AG04450 (cell line): ENCODE results near the gene NHS. TPM values are rescaled to one million over a fixed set of nuclear protein-coding genes. Genes with fewer than 3 reads are reported as not detected.

Experiments used
- CTCF ChIA-PET: fragments of 300-600, 350-600 bp; formaldehyde crosslinking; extraction: SDS; loops from one replicate; lab custom pipeline; 2022; ENCODE audit warnings: antibody characterized with exemption, inconsistent platforms; lab: Charles Lee
- POLR2A ChIA-PET: fragments of 350-600 bp; formaldehyde crosslinking; extraction: SDS; loops from one replicate; lab custom pipeline; 2021; ENCODE audit warnings: antibody characterized with exemption, inconsistent platforms; lab: Yijun Ruan, JAX
- DNase-seq: peaks from one replicate; pipeline ENCODE4 v3.0.0-alpha.2; 2011; ENCODE audit warnings: low read depth, low spot score
- H3K27ac ChIP-seq: one replicate; pipeline ENCODE4 v1.5.1; 2012; ENCODE audit warnings: low read depth, low read length, control low read depth
- H3K27me3 ChIP-seq: one replicate; pipeline ENCODE4 v1.6.0; 2012; ENCODE audit warnings: low read length; ENCODE audit not compliant: control insufficient read depth, insufficient read depth
- H3K4me3 ChIP-seq: 2 replicates; pipeline ENCODE4 v1.5.1; 2011; ENCODE audit warnings: mild to moderate bottlenecking, low read depth, low read length, control low read depth
- H3K9me3 ChIP-seq: 2 replicates; pipeline ENCODE4 v1.5.1; 2012; ENCODE audit warnings: low read length; ENCODE audit not compliant: control insufficient read depth, insufficient read depth
- CTCF ChIP-seq: IDR thresholded peaks from 2 replicates; pipeline ENCODE4 v1.5.1; 2011; ENCODE audit warnings: low read depth, low read length, control low read depth, inconsistent platforms
- polyA plus RNA-seq: library from polyadenylated mRNA; depleted of rRNA; stranded (reverse); fragments of >200 nt; gene quantifications from 2 replicates; pipeline ENCODE4 v1.2.3, GENCODE V29; 2011

Gene NHS
- polyA plus RNA-seq, 1 experiment, result 2.0 TPM

- DNase-seq, result no peak
- Histone ChIP-seq H3K9me3 (no peaks in the 10 kb centered on the region), H3K4me3 (no peak overlapping the region), H3K27ac (no peak overlapping the region), H3K27me3 (no peaks in the 10 kb centered on the region)
- no peak for TF ChIP-seq CTCF
- ChIA-PET POLR2A (no interaction called here), CTCF (no interaction called here)
These were observed 35.7 kb downstream of the NHS start for GRCh38 chrX:17410651-17411050.

GRCh38 chrX:17411205-17411604 lies 36.2 kb downstream of the NHS start:
- CTCF ChIA-PET, result no interaction called here
- DNase-seq, result no peak

GRCh38 chrX:17412692-17413091 lies 37.7 kb downstream of the NHS start:
- CTCF ChIA-PET, result interaction anchor here (1.4 kb wide), 1 partner anchor 178 kb away, joined by 4 read pairs; no protein-coding TSS in a partner anchor

More at GRCh38 chrX:17411205-17411604, 36.2 kb downstream of the NHS start:
- POLR2A ChIA-PET, result no interaction called here
- Histone ChIP-seq H3K27me3 (no peaks in the 10 kb centered on the region), H3K4me3 (no peak overlapping the region), H3K9me3 (no peaks in the 10 kb centered on the region), H3K27ac (no peak overlapping the region)
- TF ChIP-seq CTCF, result no peak

GRCh38 chrX:17413228-17413627 lies 38.2 kb downstream of the NHS start:
- H3K27ac ChIP-seq, result peak overlapping the region; percentile 68
- peak; percentile 54 for DNase-seq
- ChIA-PET POLR2A (no interaction called here), CTCF (interaction anchor here (1.4 kb wide), 1 partner anchor 178 kb away, joined by 4 read pairs; no protein-coding TSS in a partner anchor)
- no peak for TF ChIP-seq CTCF
- no peak overlapping the region for H3K4me3 ChIP-seq
- no peaks in the 10 kb centered on the region for H3K9me3 ChIP-seq
- H3K27me3 ChIP-seq, result no peaks in the 10 kb centered on the region

More at GRCh38 chrX:17412692-17413091, 37.7 kb downstream of the NHS start:
- H3K4me3 ChIP-seq, result no peak overlapping the region
- no peaks in the 10 kb centered on the region for H3K9me3 ChIP-seq
- H3K27ac ChIP-seq, result peak overlapping the region; percentile 68
- POLR2A ChIA-PET, result interaction anchor here (0.7 kb wide), 1 partner anchor 47 kb away, joined by 3 read pairs; no protein-coding TSS in a partner anchor
- TF ChIP-seq CTCF, result no peak
- peak; percentile 27 for DNase-seq
- H3K27me3 ChIP-seq, result no peaks in the 10 kb centered on the region

GRCh38 chrX:17414027-17414658 lies 39.1 kb downstream of the NHS start:
- Histone ChIP-seq H3K27me3 (no peaks in the 10 kb centered on the region), H3K27ac (no peak overlapping the region), H3K9me3 (no peaks in the 10 kb centered on the region), H3K4me3 (no peak overlapping the region)
- TF ChIP-seq CTCF, result no peak
- no peak for DNase-seq
- POLR2A ChIA-PET, result no interaction called here
- CTCF ChIA-PET, result interaction anchor here (1.4 kb wide), 1 partner anchor 177 kb away, joined by 4 read pairs; no protein-coding TSS in a partner anchor
